GM12878 (cell line): Measurements from ENCODE around the gene PSMB5. TPM values are rescaled to one million over a fixed set of nuclear protein-coding genes. Genes with fewer than 3 reads are reported as not detected.

Source experiments
- ATAC-seq: fragments of 200-7000 bp; cut with Tn5 transposase; 3 replicates; pipeline ENCODE4 v1.9.1; 2020; ENCODE audit warnings: mild to moderate bottlenecking, moderate library complexity
- BruUV-seq: library from RNA; stranded (reverse); fragments of 400-500 nt; replicated peaks from 2 replicates; lab custom pipeline; 2021; lab: Mats Ljungman, UMichigan
- CTCF ChIA-PET: fragments of 300-600 bp; sonication (Branson Sonifier 250); formaldehyde crosslinking; extraction: SDS; loops from one replicate; lab custom pipeline; 2021; ENCODE audit warnings: inconsistent platforms; lab: Yijun Ruan, JAX
- POLR2A ChIA-PET: fragments of 350-600 bp; formaldehyde crosslinking; extraction: SDS; loops from one replicate; lab custom pipeline; 2021; ENCODE audit warnings: inconsistent platforms; lab: Charles Lee
- RAD21 ChIA-PET: fragments of 300-600 bp; sonication (Branson Sonifier 250); formaldehyde crosslinking; loops from one replicate; lab custom pipeline; 2023; ENCODE audit warnings: antibody characterized with exemption; ENCODE audit not compliant: unreplicated experiment; lab: Charles Lee
- SMC1A ChIA-PET: fragments of 300-600 bp; sonication (Branson Sonifier 250); formaldehyde crosslinking; loops from one replicate; lab custom pipeline; 2023; ENCODE audit not compliant: unreplicated experiment, uncharacterized antibody; lab: Charles Lee
- DNase-seq: peaks from one replicate; pipeline ENCODE4 v3.0.0-alpha.2; 2011; ENCODE audit warnings: low read depth, low spot score
- FAIRE-seq: peaks from 3 replicates; lab custom pipeline; 2011; peaks lifted over from hg19 to GRCh38; lab: Jason Lieb, UNC
- H2AFZ ChIP-seq: 2 replicates; pipeline ENCODE4 v1.6.0; 2011; ENCODE audit warnings: low read depth, low read length, control low read depth; ENCODE audit not compliant: control insufficient read depth
- H3K27ac ChIP-seq: 2 replicates; pipeline ENCODE4 v1.5.1; 2011; ENCODE audit warnings: control low read depth; ENCODE audit not compliant: control insufficient read depth, insufficient read depth
- H3K27me3 ChIP-seq, 2 experiments: replicated peaks in 1 of 2; 2 replicates each; pipeline versions ENCODE4 v1.6.0 to v1.6.1; 2011; ENCODE audit warnings: low read length in 1 of 2; ENCODE audit not compliant: control insufficient read depth in 2 of 2, insufficient read depth in 2 of 2
- H3K36me3 ChIP-seq, 2 experiments: 2 replicates each; pipeline ENCODE4 v1.5.1; 2011; ENCODE audit warnings: low read length in 1 of 2; ENCODE audit not compliant: control insufficient read depth in 2 of 2, insufficient read depth in 2 of 2
- H3K4me1 ChIP-seq: 2 replicates; pipeline ENCODE4 v1.6.1; 2011; ENCODE audit warnings: mild to moderate bottlenecking, low read length, moderate library complexity, mixed read lengths; ENCODE audit not compliant: control insufficient read depth, insufficient read depth
- H3K4me2 ChIP-seq: 2 replicates; pipeline ENCODE4 v1.6.0; 2011; ENCODE audit warnings: control low read depth; ENCODE audit not compliant: control insufficient read depth, insufficient read depth
- H3K4me3 ChIP-seq: fragments of 200-600 bp; sonication (generic); 2 replicates; pipeline ENCODE4 v1.5.1; 2016
- H3K79me2 ChIP-seq: 2 replicates; pipeline ENCODE4 v1.6.0; 2011; ENCODE audit warnings: low read length; ENCODE audit not compliant: control insufficient read depth, insufficient read depth
- H3K9ac ChIP-seq: 2 replicates; pipeline ENCODE4 v1.8.0; 2011; ENCODE audit warnings: low read length, control low read depth, mixed read lengths; ENCODE audit not compliant: control insufficient read depth, insufficient read depth
- H3K9me3 ChIP-seq: replicated peaks from 3 replicates; pipeline ENCODE4 v1.5.1; 2011; ENCODE audit warnings: mild to moderate bottlenecking, low read length; ENCODE audit not compliant: control insufficient read depth, insufficient read depth
- H4K20me1 ChIP-seq: 2 replicates; pipeline ENCODE4 v1.6.0; 2011; ENCODE audit not compliant: control insufficient read depth, insufficient read depth
- MLLT1 ChIP-seq: fragments of 450-650 bp; IDR thresholded peaks from 2 replicates; pipeline ENCODE4 v1.6.1; 2016; ENCODE audit warnings: mild to moderate bottlenecking
- RELA ChIP-seq: fragments of 450-650 bp; IDR thresholded peaks from 2 replicates; pipeline ENCODE4 v1.8.0; 2014; ENCODE audit warnings: borderline replicate concordance; ENCODE audit not compliant: partially characterized antibody
- WGBS: methylation state at CpG from one replicate; pipeline ENCODE4 v1.1.6; 2016; ENCODE audit warnings: low lambda C conversion rate; ENCODE audit not compliant: insufficient replicate concordance, insufficient coverage; ENCODE audit errors: missing lambda C conversion rate; 5-methylcytosine and 5-hydroxymethylcytosine counted together
- in situ Hi-C: fragments of 300-500 bp; cut with MboI; formaldehyde crosslinking; loops from 9 replicates; pipeline ENCODE4 v1.14.3; 2018; ENCODE audit warnings: mixed read lengths
- intact Hi-C: fragments of 100-400 bp; cut with micrococcal nuclease; formaldehyde crosslinking; loops from one replicate; pipeline ENCODE4 v1.14.2; 2022; ENCODE audit not compliant: unreplicated experiment
- polyA plus RNA-seq, 11 experiments: library from polyadenylated mRNA; depleted of rRNA in 4 of 11; unstranded in 6 of 11; stranded (reverse) in 5 of 11; fragments of >200 nt; fragmentation: Nextera tagmentation in 4 of 11; fragmentation: Illumina TruSeq in 1 of 11; extraction: Ambion mirVana in 4 of 11; extraction: Trizol in 1 of 11; gene quantifications; 1 replicate in 1 of 11; 2 replicates in 10 of 11; pipeline versions ENCODE4 v1.2.1 to v1.2.3, GENCODE V29; 2011 to 2016; ENCODE audit warnings: inconsistent platforms in 2 of 11, missing spikeins in 2 of 11, low read depth in 1 of 11
- total RNA-seq, 4 experiments: library from RNA; depleted of rRNA in 3 of 4; stranded (reverse); fragments of >200 nt in 3 of 4; fragmentation: Illumina TruSeq in 1 of 4; extraction: Trizol in 1 of 4; gene quantifications; 2 replicates each; pipeline versions ENCODE4 v1.2.1 to v1.2.3, GENCODE V29; 2013 to 2021

The PSMB5 gene
- total and polyA plus RNA-seq, 10 of the 15 experiments (the other 5 are each of a cell fraction or from before 2014, with no cell fraction given), result 84.5 to 802 (median 144) TPM

GRCh38 chr14:22979748-22980392, 54.8 kb downstream of the PSMB5 start:
- Histone ChIP-seq H3K27ac (no peak overlapping the region), H3K36me3 (no peaks in the 10 kb centered on the region), H3K4me3 (no peak overlapping the region), H3K79me2 (no peaks in the 10 kb centered on the region), H2AFZ (no peak overlapping the region), H3K4me1 (no peaks in the 10 kb centered on the region; the same call in 1 of the 2 replicates), H3K27me3 (peaks cover 4 to 13% of the 10 kb centered on the region in 2 experiments), H3K9ac (no peak overlapping the region), H4K20me1 (no peaks in the 10 kb centered on the region), H3K4me2 (0 out of 2 replicates have a peak overlapping the region, but pooled peaks have one; percentile 14), H3K9me3 (no peaks in the 10 kb centered on the region)
- ChIA-PET CTCF (interaction anchor here (1.0 to 8.4 kb wide), 3 partner anchors 15 to 81 kb away, joined by 3 to 120 read pairs (median 34); partner anchors contain the start of genes CDH24 and PRMT5), SMC1A (no interaction called here), RAD21 (interaction anchor here (1.2 kb wide), 1 partner anchor 80 kb away, joined by 3 read pairs; no protein-coding TSS in a partner anchor), POLR2A (interaction anchor here (0.6 kb wide), 1 partner anchor 16 kb away, joined by 9 read pairs; no protein-coding TSS in a partner anchor)
- DNase-seq (no peak), FAIRE-seq (no peak), ATAC-seq (no peak)
- TF ChIP-seq RELA (no peak), MLLT1 (peak; percentile 72; the same call in 1 of the 2 replicates)
- 79% methylated on average over 8 of the region's 8 CpGs for WGBS
- intact Hi-C loops, result loop anchor here (10.0 kb wide), 1 partner anchor 595 kb away; no protein-coding TSS in a partner anchor
- in situ Hi-C loops, result loop anchor here (5.0 kb wide), 1 partner anchor 408 kb away; no protein-coding TSS in a partner anchor
- BruUV-seq, result no TSS peak
